GM10248 (cell line): ENCODE data around the gene TSC2.
A peak's percentile ranks its signal among the peaks of the same experiment; 100 is the strongest.

Experiments
- CTCF ChIA-PET: fragments of 300-600 bp; sonication (Branson Sonifier 250); formaldehyde crosslinking; extraction: SDS; loops from one replicate; lab custom pipeline; 2021; ENCODE audit warnings: antibody characterized with exemption; lab: Yijun Ruan, JAX
- POLR2A ChIA-PET: fragments of 350-650 bp; sonication (Branson Sonifier 250); formaldehyde crosslinking; extraction: SDS; loops from one replicate; lab custom pipeline; 2020; ENCODE audit warnings: antibody characterized with exemption; lab: Yijun Ruan, JAX
- DNase-seq: peaks from one replicate; pipeline ENCODE4 v3.0.0; 2012; ENCODE audit errors: extremely low spot score
- TF ChIP-seq, protein P1 (sequence below): IDR thresholded peaks from 2 replicates; pipeline ENCODE4 v1.5.1; 2012; ENCODE audit warnings: mild to moderate bottlenecking, low read depth; ENCODE audit errors: extremely low read depth, missing control alignments, control extremely low read depth

Gene TSC2

GRCh38 chr16:2088759-2089358 lies 41.1 kb downstream of the TSC2 start:
- POLR2A ChIA-PET = no interaction called here
- TF ChIP-seq, protein P1, sequence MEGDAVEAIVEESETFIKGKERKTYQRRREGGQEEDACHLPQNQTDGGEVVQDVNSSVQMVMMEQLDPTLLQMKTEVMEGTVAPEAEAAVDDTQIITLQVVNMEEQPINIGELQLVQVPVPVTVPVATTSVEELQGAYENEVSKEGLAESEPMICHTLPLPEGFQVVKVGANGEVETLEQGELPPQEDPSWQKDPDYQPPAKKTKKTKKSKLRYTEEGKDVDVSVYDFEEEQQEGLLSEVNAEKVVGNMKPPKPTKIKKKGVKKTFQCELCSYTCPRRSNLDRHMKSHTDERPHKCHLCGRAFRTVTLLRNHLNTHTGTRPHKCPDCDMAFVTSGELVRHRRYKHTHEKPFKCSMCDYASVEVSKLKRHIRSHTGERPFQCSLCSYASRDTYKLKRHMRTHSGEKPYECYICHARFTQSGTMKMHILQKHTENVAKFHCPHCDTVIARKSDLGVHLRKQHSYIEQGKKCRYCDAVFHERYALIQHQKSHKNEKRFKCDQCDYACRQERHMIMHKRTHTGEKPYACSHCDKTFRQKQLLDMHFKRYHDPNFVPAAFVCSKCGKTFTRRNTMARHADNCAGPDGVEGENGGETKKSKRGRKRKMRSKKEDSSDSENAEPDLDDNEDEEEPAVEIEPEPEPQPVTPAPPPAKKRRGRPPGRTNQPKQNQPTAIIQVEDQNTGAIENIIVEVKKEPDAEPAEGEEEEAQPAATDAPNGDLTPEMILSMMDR = no peak
- DNase-seq = no peak
- CTCF ChIA-PET = no interaction called here

DNA sequence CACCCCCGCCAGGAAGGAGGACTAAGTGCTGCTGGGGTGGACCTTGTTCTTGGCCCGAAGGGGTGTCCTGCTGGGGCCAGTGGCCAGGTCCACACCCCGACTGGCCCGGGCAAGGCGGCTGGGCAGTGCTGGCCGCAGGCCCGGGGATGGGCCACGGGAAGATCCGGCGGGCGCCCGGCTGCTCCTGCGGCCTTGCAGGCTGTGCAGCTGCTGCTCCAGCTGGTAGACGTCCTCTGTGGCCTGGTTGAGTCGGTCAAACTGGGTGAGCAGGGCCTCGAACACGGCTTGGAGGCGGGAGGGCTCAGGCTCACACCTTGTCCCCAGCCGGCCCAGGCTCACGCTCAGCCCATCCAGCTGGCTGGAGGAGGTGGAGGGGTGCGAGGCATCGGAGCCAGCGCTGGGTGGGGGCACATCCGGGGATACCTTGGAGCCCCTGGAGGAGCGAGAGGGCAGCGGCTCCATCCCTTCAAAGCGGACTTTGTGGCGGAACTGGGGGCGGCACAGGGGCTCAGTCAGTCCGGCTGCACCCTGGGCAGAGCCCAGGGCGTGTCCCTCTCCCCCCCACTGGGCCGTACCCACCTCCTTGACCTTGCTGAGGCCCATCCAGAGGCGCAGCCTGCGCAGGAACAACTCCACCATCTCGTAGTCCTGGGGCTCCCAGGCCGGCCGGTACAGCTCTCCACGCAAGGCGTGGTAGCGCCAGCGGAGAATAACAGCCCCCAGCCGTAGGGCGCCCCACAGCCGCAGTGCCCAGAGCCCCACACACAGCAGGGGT lies 42.1 kb downstream of the TSC2 start:
- TF ChIP-seq, protein P1 = no peak
- DNase-seq = no peak
- POLR2A ChIA-PET = interaction anchor here (0.6 to 0.8 kb wide), 2 partner anchors 65 to 72 kb away, joined by 4 to 7 read pairs; partner anchors contain the start of gene TRAF7
- CTCF ChIA-PET = no interaction called here

GRCh38 chr16:2090481-2090776 lies 42.6 kb downstream of the TSC2 start:
- CTCF ChIA-PET = interaction anchor here (1.9 kb wide), 1 partner anchor 68 kb away, joined by 4 read pairs; no protein-coding TSS in a partner anchor
- TF ChIP-seq, protein P1 = no peak
- POLR2A ChIA-PET = interaction anchor here (0.6 to 0.8 kb wide), 2 partner anchors 65 to 72 kb away, joined by 4 to 7 read pairs; partner anchors contain the start of gene TRAF7
- no peak for DNase-seq

DNA sequence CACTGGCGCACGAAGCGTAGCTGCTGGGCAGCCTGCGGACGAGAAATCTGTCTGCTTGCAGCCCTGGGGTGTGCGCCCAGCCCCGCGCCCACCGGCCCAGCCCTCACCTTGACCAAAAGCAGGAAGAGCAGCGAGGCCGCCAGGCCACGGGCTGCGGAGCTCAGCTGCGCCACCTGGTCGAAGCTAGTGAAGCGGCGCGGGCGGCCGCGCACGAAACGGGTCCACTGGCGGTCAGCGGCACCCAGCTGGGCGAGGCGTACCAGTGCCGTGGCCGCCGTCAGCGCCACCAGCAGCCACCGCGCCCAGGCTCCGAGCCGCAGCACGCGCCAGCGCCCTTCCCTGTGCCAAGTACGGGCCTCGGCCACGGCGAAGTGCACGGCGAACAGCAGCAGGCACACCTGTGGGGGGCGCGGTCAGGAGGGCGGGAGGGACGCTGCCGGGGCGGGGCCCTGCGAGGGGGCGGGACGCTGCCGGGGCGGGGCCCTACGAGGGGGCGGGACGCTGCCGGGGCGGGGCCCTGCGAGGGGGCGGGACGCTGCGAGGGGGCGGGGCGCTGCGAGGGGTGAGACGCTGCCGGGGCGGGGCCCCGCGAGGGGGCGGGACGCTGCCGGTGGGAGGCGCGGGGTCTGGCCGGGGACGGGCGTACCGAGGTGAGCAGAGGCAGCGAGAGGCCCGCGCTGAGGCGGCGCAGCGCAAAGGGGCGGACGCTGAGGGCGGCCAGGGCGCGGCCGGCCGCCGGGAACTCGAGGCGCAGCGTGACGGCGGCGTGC lies 43.2 kb downstream of the TSC2 start:
- peak; percentile 81 for DNase-seq

GRCh38 chr16:2091547-2092255 lies 43.9 kb downstream of the TSC2 start:
- CTCF ChIA-PET = interaction anchor here (1.9 kb wide), 1 partner anchor 69 kb away, joined by 4 read pairs; no protein-coding TSS in a partner anchor
- TF ChIP-seq, protein P1 = no peak
- no peak for DNase-seq
- POLR2A ChIA-PET = interaction anchor here (0.5 to 1.2 kb wide), 2 partner anchors 42 to 64 kb away, joined by 4 to 11 read pairs; partner anchors contain the start of gene TRAF7

More for the DNA sequence above, 43.2 kb downstream of the TSC2 start:
- TF ChIP-seq, protein P1 = no peak
- ChIA-PET POLR2A (interaction anchor here (0.6 to 0.8 kb wide), 2 partner anchors 64 to 73 kb away, joined by 4 to 7 read pairs; partner anchors contain the start of gene TRAF7), CTCF (interaction anchor here (1.9 kb wide), 1 partner anchor 68 kb away, joined by 4 read pairs; no protein-coding TSS in a partner anchor)
